ENCODE results near the gene CTTN.

DNA sequence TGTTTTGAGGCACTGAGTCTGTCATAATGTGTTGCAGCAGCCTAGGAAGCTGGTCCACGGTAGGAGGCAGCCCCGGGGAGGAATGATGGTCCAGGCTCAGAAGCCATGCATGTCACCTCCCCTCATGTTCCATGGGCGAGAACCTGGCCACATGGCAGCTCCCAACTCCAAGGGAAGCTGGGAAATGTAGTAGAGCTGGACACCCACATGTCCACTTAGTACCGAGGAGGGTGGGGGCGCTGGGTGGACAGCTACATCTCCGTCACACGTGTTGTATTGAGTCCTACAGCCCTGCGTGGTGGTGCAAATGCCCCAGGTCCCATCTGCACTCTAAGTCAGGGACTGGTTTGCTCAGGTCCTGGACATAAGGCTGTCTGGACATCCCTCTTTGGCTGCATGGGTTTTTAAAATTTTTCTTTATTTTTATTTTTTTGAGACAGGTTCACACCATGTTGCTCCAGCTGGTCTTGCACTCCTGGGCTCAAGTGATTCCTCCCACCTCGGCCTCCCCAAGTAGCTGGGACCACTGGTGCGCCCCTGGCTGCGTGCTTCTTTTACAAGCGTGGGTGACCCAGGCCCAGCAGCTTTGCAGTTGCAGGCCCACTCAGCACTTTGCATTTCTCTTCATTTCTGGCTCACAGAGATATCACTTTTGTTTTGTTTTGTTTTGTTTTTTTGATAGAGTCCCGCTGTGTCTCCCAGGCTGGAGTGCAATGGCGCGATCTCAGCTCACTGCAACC lies 3.9 kb upstream of the CTTN start:
- TF ChIP-seq ZNF274 (IDR thresholded peaks at IDR 0.05; ENCODE audit: low read depth, low read length) (no peak), YY1 (IDR thresholded peaks at IDR 0.05; ENCODE audit: insufficient read depth, insufficient read length) (no peak), SUZ12 (IDR thresholded peaks at IDR 0.05; ENCODE audit: extremely low read depth, insufficient read depth, insufficient read length) (no peak)

All from NT2/D1 (cell line).